Body of pancreas (tissue), 4 donors: ENCODE data around the gene EEFSEC. TPM values are rescaled to one million over a fixed set of nuclear protein-coding genes. Genes with fewer than 3 reads are reported as not detected.

Experiments
- ATAC-seq: fragments of 150-250 bp; one replicate; pipeline ENCODE4 v1.9.1; 2016
- DNase-seq, 4 donors: peaks; one replicate each; pipeline ENCODE4 v3.0.0-alpha.2; 2019
- H3K27ac ChIP-seq, 4 donors: fragments of 200-600 bp; sonication (generic); 1 replicate in 3 of 4; 2 replicates in 1 of 4; pipeline versions ENCODE4 v1.5.1 to v1.6.1; 2016 to 2019; ENCODE audit warnings: mild to moderate bottlenecking in 1 of 4, mixed read lengths in 1 of 4, moderate library complexity in 1 of 4
- H3K27me3 ChIP-seq, 2 donors: fragments of 200-600 bp; sonication (generic); one replicate each; pipeline ENCODE4 v1.6.0; 2016; ENCODE audit warnings: mild to moderate bottlenecking in 1 of 2
- H3K36me3 ChIP-seq, 2 donors: fragments of 200-600 bp; sonication (generic); replicated peaks in 1 of 2; 2 replicates each; pipeline ENCODE4 v1.5.1; 2016; ENCODE audit warnings: low read depth in 2 of 2; ENCODE audit not compliant: insufficient read depth in 1 of 2
- H3K4me1 ChIP-seq: fragments of 200-600 bp; sonication (generic); one replicate; pipeline ENCODE4 v1.6.0; 2016
- H3K4me3 ChIP-seq, 2 donors: fragments of 200-600 bp; sonication (generic); 1 replicate in 1 of 2; 2 replicates in 1 of 2; pipeline ENCODE4 v1.5.1; 2016 to 2019
- H3K9me3 ChIP-seq, 3 donors: fragments of 200-600 bp; sonication (generic); 1 replicate in 2 of 3; 2 replicates in 1 of 3; pipeline ENCODE4 v1.5.1; 2016
- CTCF ChIP-seq, 7 experiments: fragments of 450-650 bp in 4 of 7; fragments of 200-600 bp in 3 of 7; sonication (generic) in 3 of 7; IDR thresholded peaks; one replicate each; pipeline ENCODE4 v1.5.1; 2016 to 2019; ENCODE audit warnings: antibody characterized with exemption in 7 of 7
- POLR2A ChIP-seq, 3 donors: fragments of 450-650 bp; IDR thresholded peaks; one replicate each; pipeline ENCODE4 v1.6.1; 2016; ENCODE audit warnings: antibody characterized with exemption in 3 of 3, mild to moderate bottlenecking in 2 of 3
- WGBS, 2 donors: methylation state at CpG; one replicate each; pipeline ENCODE4 v1.1.5; 2017; 5-methylcytosine and 5-hydroxymethylcytosine counted together
- intact Hi-C: fragments of 100-400 bp; cut with DNase I; formaldehyde crosslinking; loops from one replicate; pipeline ENCODE4 v1.15.1; 2023
- total RNA-seq, 2 donors: library from RNA; depleted of rRNA; stranded (reverse); fragments of >200 nt; gene quantifications; one replicate each; pipeline ENCODE4 v1.1.0, GENCODE V29; 2016

The EEFSEC gene
- total RNA-seq, 2 donors from 2014 or later, result 8.6 to 33.0 TPM

GRCh38 chr3:128178782-128179483 lies 25.7 kb downstream of the EEFSEC start:
- Histone ChIP-seq H3K27me3 (no peaks in the 10 kb centered on the region), H3K4me3 (no peak overlapping the region), H3K27ac (no peak overlapping the region), H3K4me1 (no peaks in the 10 kb centered on the region), H3K36me3 (no peaks in the 10 kb centered on the region), H3K9me3 (no peaks in the 10 kb centered on the region)
- no peak for ATAC-seq
- no peak for TF ChIP-seq CTCF (IDR thresholded peaks at IDR 0.05)
- no peak for TF ChIP-seq POLR2A (IDR thresholded peaks at IDR 0.05)
- intact Hi-C loops, result no loop called here
- WGBS, 2 donors, result 66 to 70% methylated on average over 4 of the region's 4 CpGs
- no peak for DNase-seq

GRCh38 chr3:128179484-128179819 lies 26.2 kb downstream of the EEFSEC start:
- WGBS, 2 donors, result 78 to 81% methylated on average over 7 of the region's 7 CpGs
- Histone ChIP-seq H3K36me3 (no peaks in the 10 kb centered on the region), H3K27ac (no peak overlapping the region), H3K9me3 (no peaks in the 10 kb centered on the region), H3K27me3 (no peaks in the 10 kb centered on the region), H3K4me1 (no peaks in the 10 kb centered on the region), H3K4me3 (no peak overlapping the region)
- DNase-seq, result no peak
- intact Hi-C loops, result no loop called here
- TF ChIP-seq CTCF (IDR thresholded peaks at IDR 0.05), result no peak
- TF ChIP-seq POLR2A (IDR thresholded peaks at IDR 0.05), result no peak
- no peak for ATAC-seq

GRCh38 chr3:128180436-128180835 lies 27.2 kb downstream of the EEFSEC start:
- Histone ChIP-seq H3K4me1 (no peaks in the 10 kb centered on the region), H3K27ac (no peak overlapping the region), H3K9me3 (no peaks in the 10 kb centered on the region), H3K4me3 (no peak overlapping the region), H3K27me3 (no peaks in the 10 kb centered on the region), H3K36me3 (no peaks in the 10 kb centered on the region)
- WGBS, 2 donors, result 63 to 73% methylated on average over 2 of the region's 2 CpGs
- ATAC-seq (no peak), DNase-seq (no peak)
- intact Hi-C loops, result no loop called here
- no peak for TF ChIP-seq POLR2A (IDR thresholded peaks at IDR 0.05)
- no peak for TF ChIP-seq CTCF (IDR thresholded peaks at IDR 0.05)

GRCh38 chr3:128180913-128181312 lies 27.6 kb downstream of the EEFSEC start:
- Histone ChIP-seq H3K4me1 (no peaks in the 10 kb centered on the region), H3K27me3 (no peaks in the 10 kb centered on the region), H3K36me3 (no peaks in the 10 kb centered on the region), H3K9me3 (no peaks in the 10 kb centered on the region), H3K4me3 (no peak overlapping the region), H3K27ac (no peak overlapping the region)
- TF ChIP-seq CTCF (IDR thresholded peaks at IDR 0.05) (no peak), POLR2A (IDR thresholded peaks at IDR 0.05) (no peak)
- DNase-seq (no peak), ATAC-seq (no peak)
- 93 to 99% methylated on average over 3 of the region's 3 CpGs for WGBS, 2 donors
- intact Hi-C loops, result no loop called here

- 68 to 88% methylated on average over 5 to 6 of the region's 6 CpGs for WGBS, 2 donors
- ATAC-seq (no peak), DNase-seq (no peak)
- no peak for TF ChIP-seq POLR2A (IDR thresholded peaks at IDR 0.05)
- no peak for TF ChIP-seq CTCF (IDR thresholded peaks at IDR 0.05)
- no peak overlapping the region for H3K27ac ChIP-seq
- no peaks in the 10 kb centered on the region for H3K4me1 ChIP-seq
- intact Hi-C loops, result no loop called here
- H3K27me3 ChIP-seq, result no peaks in the 10 kb centered on the region
- H3K9me3 ChIP-seq, result no peaks in the 10 kb centered on the region
- H3K4me3 ChIP-seq, result no peak overlapping the region
- no peaks in the 10 kb centered on the region for H3K36me3 ChIP-seq
Measured at GRCh38 chr3:128182656-128183055, 29.4 kb downstream of the EEFSEC start.
